ENCODE measurements around the gene MTUS2.

The MTUS2 gene

GRCh38 chr13:29021311-29021710 is 201.2 kb downstream of the MTUS2 start:
- no peak for TF ChIP-seq CTCF (IDR thresholded peaks at IDR 0.05; ENCODE audit: low read depth, low read length)

GRCh38 chr13:29021717-29022116 is 201.6 kb downstream of the MTUS2 start:
- no peak for TF ChIP-seq CTCF (IDR thresholded peaks at IDR 0.05; ENCODE audit: low read depth, low read length)
- no peak for DNase-seq (ENCODE audit: extremely low read depth, low read depth)

More at GRCh38 chr13:29021311-29021710, 201.2 kb downstream of the MTUS2 start:
- DNase-seq (ENCODE audit: extremely low read depth, low read depth): no peak

GRCh38 chr13:29022410-29022809 is 202.3 kb downstream of the MTUS2 start:
- DNase-seq (ENCODE audit: extremely low read depth, low read depth): no peak
- no peak for TF ChIP-seq CTCF (IDR thresholded peaks at IDR 0.05; ENCODE audit: low read depth, low read length)

GRCh38 chr13:29022968-29023367 is 202.8 kb downstream of the MTUS2 start:
- no peak for TF ChIP-seq CTCF (IDR thresholded peaks at IDR 0.05; ENCODE audit: low read depth, low read length)
- DNase-seq (ENCODE audit: extremely low read depth, low read depth): no peak

GRCh38 chr13:29024783-29025182 is 204.6 kb downstream of the MTUS2 start:
- no peak for DNase-seq (ENCODE audit: extremely low read depth, low read depth)
- TF ChIP-seq CTCF (IDR thresholded peaks at IDR 0.05; ENCODE audit: low read depth, low read length): no peak

GRCh38 chr13:29028868-29029267 is 208.7 kb downstream of the MTUS2 start:
- TF ChIP-seq CTCF (IDR thresholded peaks at IDR 0.05; ENCODE audit: low read depth, low read length): no peak
- no peak for DNase-seq (ENCODE audit: extremely low read depth, low read depth)

- TF ChIP-seq CTCF (IDR thresholded peaks at IDR 0.05; ENCODE audit: low read depth, low read length): no peak
- no peak for DNase-seq (ENCODE audit: extremely low read depth, low read depth)
Measured at GRCh38 chr13:29038700-29039099, 218.6 kb downstream of the MTUS2 start.

All from AG09319 (cell line).